Smooth muscle cell of the coronary artery (primary cell): ENCODE data around the gene EMSY. TPM values are rescaled to one million over a fixed set of nuclear protein-coding genes. Genes with fewer than 3 reads are reported as not detected.

ENCODE experiments used
- total RNA-seq: library from RNA; depleted of rRNA; stranded (reverse); fragments of >200 nt; gene quantifications from 2 replicates; pipeline ENCODE4 v1.2.3, GENCODE V29; 2014; ENCODE audit warnings: low replicate concordance

The EMSY gene
- 5.1 and 6.8 TPM in 2 replicates for total RNA-seq

GRCh38 chr11:76444384-76445120 lies at the start of gene EMSY:
Gene EMSY (plus strand): TSS chr11:76445018. CDS start chr11:76446939, 1,921 bp downstream.

Other genes starting within 250 kb of the EMSY start
- gene WNT11, start 238.5 kb upstream of the EMSY start, total RNA-seq: 0.75 and 3.2 TPM in 2 replicates
- gene THAP12, start 63.9 kb upstream of the EMSY start, total RNA-seq: 15.9 and 33.0 TPM in 2 replicates
- gene GVQW3, start 63.7 kb upstream of the EMSY start, total RNA-seq: 1.2 and 1.4 TPM in 2 replicates
- 29.1 and 65.6 TPM in 2 replicates for gene LRRC32, start 225.7 kb downstream of the EMSY start, total RNA-seq